PC-9 (cell line): ENCODE measurements around the gene VAT1L.

Experiments used
- CTCF ChIP-seq: fragments of 200-600 bp; sonication (generic); conservative IDR thresholded peaks from 2 replicates; pipeline ENCODE4 v1.6.1; 2017; ENCODE audit warnings: mixed run types, antibody characterized with exemption, mild to moderate bottlenecking, moderate library complexity
- EZH2 ChIP-seq: fragments of 200-600 bp; sonication (generic); IDR thresholded peaks from 2 replicates; pipeline ENCODE4 v1.8.0; 2017; ENCODE audit warnings: antibody characterized with exemption, low read depth

GRCh38 chr16:77928096-77928495 is 139.7 kb downstream of the VAT1L start:
- TF ChIP-seq CTCF = no peak
- TF ChIP-seq EZH2 = no peak
